Germinal center (tissue), 1 donor: Measurements from ENCODE around the gene SLITRK1.

Experiments used
- DNase-seq: peaks from one replicate; pipeline ENCODE4 v3.0.0; 2012; ENCODE audit warnings: mixed read lengths, low spot score

SLITRK1 gene, protein sequence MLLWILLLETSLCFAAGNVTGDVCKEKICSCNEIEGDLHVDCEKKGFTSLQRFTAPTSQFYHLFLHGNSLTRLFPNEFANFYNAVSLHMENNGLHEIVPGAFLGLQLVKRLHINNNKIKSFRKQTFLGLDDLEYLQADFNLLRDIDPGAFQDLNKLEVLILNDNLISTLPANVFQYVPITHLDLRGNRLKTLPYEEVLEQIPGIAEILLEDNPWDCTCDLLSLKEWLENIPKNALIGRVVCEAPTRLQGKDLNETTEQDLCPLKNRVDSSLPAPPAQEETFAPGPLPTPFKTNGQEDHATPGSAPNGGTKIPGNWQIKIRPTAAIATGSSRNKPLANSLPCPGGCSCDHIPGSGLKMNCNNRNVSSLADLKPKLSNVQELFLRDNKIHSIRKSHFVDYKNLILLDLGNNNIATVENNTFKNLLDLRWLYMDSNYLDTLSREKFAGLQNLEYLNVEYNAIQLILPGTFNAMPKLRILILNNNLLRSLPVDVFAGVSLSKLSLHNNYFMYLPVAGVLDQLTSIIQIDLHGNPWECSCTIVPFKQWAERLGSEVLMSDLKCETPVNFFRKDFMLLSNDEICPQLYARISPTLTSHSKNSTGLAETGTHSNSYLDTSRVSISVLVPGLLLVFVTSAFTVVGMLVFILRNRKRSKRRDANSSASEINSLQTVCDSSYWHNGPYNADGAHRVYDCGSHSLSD

DNA sequence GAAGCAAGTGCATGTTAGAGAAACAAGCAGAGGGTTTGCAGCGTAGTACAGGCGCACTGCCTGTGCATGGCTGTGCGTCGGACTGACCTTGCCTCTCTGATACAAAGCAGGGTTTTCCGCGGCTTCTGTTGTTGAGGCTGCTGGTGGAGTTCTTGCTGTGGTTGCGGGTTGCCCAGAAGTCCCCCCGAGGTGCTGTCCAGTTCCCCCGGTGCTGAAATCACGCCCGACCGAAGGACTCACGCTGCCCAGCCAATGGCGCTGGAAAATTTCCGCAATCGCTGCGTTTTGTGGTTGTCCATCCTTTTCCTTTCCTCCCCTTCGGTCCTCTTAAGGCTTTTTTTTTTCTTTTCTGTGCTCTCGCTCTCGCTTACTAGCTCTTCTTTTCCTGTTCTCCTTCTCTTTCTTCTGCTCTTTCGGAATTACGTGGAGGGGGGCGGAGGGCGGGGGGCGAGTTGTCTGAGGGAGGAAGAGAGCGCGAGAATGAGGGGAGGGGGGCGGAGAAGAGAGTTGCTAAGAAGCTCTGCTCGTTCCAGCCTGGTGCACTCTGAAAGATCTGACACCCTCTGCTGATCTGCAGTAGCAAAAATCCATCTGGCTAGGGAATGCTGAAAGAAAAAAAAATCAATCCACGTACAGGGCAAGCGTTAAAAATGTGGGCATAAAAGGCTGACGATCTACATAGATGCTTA lies at the start of gene SLITRK1:
Gene SLITRK1 (minus strand): TSS at position 558 of the 689 bp plus-strand sequence. CDS start 967 bp downstream, outside the sequence.
- DNase-seq, result no peak

DNA sequence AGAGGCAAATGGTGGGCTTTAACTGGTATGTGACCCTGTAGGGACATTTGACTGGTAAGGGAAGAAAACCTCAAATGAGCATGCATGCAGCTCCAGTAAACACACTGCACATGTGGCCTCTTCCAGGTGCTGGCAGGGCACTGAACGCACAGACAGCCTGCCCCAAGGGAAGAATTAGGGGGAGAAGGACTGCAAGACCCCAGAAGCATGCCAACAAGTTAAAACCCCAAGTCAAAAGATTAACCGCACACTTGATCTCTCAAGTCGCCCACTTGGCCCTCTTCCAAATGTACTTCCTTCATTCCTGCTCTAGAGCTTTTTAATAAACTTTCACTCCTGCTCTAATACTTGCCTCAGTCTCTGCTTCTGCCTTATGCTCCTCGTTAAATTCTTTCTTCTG lies 46.9 kb upstream of the SLITRK1 start:
- DNase-seq, result no peak

DNA sequence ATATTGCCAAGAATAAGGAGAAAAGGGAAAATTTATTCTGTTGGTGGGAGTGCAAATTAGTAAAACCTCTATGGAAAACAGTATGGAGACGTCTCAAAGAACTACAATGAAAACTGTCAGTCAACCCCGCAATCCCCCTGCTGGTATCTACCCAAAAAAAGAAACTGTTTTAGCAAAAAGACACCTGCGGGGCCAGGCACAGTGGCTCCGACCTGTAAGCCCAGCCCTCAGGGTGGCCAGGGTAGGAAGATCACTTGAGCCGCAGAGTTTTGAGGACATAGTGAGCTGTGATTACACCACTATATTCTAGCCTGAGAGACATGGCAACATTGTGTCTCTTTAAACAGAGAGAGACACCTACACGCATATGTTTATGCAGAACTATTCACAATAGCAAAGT lies 37.5 kb upstream of the SLITRK1 start:
- no peak for DNase-seq

DNA sequence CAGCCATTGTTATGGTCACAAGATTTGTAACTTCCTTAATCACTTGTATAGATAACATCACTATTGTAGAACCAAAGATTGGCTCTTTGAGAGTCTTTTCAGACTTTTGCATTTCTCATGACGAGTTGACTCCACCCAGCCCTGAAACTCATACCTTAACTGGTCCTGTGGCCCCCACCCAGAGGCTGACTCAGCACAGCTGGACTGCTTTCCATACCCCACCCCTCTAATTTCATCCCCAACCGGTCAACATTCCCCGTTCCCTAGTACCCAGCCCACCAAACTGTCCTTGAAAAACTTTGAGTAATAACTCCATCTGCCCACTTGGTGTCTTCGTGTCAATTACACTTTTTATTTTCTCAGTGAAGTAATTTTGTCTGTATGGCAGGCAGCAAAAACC lies 32.1 kb upstream of the SLITRK1 start:
- no peak for DNase-seq

DNA sequence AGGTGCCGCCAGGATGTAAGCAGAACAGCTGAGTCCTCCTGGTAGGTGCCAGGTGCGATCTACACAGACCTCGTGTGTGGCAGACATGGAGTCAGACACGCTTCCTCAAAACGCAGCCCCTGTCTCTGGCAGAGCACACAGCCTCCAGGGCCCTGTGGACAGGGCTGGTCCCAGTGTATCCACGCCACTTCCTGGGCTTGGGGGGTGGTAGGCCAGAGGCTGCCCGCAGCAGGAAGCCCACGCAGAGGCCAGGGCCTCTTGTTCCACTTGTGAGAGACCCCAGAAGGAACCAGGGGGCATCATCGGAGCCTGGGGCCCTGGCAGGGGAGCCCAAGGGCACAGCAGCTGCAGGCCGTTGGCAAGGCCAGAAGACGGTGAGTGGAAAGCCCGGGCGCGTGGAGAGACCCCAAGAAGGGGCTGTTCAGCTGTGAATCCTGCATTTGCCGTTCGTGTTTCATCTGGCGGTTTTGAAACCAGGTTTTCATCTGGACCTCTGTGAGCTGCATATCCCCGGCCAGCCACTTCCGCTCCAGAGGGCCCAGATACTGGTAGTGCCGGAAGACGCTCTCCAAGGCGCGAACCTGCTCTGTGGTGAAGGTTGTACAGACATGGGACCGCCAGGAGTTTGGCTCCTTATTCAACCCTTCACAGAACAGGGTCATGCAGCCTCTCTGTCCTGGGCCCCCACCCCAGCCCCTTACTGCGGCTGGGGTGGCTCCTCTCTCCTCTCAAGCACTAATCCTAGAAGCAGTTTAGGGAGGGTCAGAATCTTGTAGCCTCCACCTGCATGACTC lies 25.1 kb upstream of the SLITRK1 start:
- no peak for DNase-seq

DNA sequence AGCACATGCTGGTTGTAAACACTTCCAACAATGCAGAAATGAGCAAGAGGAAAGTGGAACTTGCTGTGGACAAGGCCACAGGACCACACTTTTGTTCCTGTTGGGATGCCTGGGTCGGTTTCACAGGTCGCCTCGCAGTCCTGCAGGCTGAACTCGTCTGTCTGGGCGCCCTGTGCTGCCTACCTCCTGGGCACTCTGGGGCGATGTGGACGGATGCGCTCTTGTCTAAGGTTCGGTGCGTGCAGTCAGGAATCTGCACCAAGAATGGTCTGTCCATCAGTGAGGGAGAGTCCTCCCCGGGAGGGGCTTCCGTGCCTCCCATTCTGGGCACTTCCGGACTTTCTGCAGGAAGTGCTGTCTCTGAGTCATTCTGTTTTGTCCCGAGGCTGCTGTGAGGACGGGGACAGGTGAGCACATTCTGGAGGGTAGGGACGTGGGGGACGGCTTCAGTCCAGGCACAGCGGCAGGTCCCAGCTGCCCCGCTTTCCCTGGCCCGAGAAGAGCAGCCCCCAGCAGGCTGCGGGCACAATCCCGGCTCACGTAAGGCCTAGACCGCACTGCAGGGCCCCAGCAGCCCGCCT lies 24.1 kb upstream of the SLITRK1 start:
- no peak for DNase-seq

DNA sequence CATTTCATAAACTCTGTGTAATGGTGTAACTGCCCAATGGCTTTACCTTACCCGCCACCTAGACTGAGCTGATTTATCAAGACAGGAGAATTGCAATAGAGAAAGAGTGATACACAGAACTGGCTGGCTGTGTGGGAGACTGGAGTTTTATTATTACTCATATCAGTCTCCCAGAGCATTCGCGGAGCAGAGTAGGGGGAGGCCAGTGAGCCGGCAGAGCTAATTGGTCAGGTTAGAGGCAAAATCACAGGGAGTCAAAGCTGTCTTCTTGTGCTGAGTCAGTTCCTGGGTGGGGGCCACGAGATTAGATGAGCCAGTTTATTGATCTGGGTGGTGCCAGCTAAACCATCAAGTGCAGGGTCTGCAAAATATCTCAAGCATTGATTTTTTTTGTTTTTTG lies 23.4 kb upstream of the SLITRK1 start:
- no peak for DNase-seq

DNA sequence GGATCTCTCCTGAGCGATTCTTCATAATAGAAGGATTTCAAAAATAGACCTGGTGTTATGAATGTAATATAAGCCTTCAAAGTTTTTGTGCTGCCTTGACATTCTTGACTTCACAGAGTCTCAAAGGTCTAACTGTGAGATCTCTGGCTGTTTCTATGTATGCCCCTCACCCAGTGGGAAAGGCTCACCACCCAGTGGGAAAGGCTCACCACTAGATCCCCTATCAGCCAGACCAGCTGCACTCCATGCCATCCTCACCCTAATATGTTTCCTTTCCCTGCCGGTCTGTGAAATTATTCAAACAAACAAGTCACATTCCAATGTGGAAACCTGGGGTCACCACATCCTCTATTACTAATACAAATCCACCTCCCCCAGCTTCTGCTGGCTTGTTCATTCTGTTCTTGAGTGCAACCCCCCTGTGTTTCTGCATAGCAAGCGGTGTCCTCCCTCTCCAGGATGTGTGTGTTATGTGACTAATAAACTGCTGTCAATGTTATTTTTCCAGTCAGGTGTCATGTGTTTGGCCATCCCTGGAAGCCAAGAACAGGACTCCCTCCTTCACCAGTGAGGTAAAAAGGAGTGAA lies 13.8 kb upstream of the SLITRK1 start:
- DNase-seq, result no peak

DNA sequence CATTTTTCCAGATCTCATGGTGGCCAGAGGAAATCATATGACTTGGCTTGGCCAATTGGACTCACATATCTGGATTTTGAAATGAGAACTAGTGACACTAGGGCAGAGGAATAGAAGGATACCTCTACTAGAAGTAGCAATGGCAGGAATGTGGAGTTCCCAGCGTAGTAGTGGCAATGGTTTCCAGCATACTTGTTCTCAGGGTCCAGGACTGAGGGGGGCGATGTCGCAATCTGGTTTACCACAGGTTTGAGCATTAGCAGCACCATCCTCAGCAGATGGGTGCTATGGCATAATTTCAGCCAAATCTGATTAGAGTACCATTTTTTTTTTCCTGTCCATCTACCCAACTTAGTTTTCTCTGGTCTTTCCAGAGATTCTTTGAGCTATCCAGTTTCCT lies 8.1 kb upstream of the SLITRK1 start:
- DNase-seq, result no peak

DNA sequence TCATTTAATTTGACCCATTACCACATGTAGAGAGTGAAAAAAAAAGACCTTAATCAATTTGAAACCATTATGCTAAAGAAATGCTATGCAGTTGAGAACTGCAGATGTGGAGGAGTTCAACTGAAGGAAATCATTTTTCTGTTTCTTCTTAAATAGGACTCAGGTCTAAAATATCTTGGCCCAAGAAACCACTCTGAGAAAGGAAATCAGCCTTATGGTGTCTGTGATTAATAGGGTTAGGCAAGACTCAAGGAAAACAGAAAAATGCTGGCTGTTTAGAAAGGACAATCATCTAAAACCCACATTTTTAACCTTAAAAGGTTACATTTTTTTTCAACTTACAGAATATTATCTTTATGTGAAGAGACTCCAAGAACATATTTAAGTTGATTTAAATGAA lies 1.9 kb upstream of the SLITRK1 start:
- DNase-seq, result no peak

DNA sequence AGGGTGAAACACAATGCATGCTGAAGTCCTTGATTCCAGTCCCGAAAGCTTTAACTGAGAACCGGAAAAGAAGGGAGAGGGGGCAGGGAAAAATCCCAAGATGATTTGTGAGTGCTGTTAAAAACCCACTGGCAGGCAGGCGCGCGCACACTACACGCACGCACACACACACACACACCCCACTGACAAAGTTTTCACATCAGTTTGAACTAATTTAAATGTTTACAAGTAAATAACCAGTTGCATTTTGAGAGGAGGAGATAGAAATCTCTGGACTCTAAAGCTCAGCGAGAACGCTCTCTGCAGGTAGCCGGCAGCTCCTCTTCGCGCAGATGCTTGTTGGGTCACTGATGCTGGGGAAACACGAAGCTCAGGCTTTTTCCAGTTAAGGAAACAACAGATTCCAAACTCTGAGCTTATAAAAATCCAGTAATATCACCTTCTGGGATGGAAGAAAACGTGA lies 818 bp upstream of the SLITRK1 start:
- no peak for DNase-seq

DNA sequence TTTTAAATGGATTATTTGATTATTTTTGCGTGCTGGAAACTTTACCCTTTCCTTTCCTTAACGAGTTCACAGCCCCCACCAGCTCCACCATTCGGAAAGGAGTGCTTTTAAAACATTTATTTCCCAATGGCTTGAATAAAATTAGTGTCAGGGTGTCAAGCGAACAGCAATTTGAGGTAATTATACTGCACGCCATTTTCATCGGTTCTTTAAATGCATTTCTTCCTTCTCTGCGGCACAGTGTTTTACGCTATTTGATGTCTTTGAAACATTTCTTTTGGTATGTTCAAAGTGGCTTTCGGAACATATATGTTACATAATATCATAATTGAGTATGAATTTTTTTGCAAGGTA lies 309 bp upstream of the SLITRK1 start:
- DNase-seq, result no peak

DNA sequence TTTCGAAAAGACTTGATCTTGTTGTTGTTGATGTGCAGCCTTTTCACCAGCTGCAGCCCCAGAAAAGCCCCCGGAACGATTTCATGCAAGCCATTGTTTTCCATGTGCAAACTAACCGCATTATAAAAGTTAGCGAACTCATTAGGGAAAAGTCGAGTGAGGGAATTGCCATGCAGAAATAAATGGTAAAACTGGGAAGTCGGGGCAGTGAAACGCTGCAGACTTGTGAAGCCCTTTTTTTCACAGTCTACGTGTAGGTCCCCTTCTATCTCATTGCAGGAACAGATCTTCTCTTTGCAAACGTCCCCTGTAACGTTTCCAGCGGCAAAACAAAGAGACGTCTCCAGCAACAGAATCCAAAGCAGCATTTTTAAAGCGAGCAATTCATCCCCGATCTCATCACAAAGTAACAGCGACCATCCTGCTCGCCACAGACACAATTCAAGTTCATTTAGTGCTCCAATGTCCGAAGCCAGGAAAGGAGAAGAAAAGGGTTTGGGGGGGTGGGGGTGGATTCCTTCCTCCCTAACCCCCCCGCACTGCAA lies 1.1 kb downstream of the SLITRK1 start:
- no peak for DNase-seq

DNA sequence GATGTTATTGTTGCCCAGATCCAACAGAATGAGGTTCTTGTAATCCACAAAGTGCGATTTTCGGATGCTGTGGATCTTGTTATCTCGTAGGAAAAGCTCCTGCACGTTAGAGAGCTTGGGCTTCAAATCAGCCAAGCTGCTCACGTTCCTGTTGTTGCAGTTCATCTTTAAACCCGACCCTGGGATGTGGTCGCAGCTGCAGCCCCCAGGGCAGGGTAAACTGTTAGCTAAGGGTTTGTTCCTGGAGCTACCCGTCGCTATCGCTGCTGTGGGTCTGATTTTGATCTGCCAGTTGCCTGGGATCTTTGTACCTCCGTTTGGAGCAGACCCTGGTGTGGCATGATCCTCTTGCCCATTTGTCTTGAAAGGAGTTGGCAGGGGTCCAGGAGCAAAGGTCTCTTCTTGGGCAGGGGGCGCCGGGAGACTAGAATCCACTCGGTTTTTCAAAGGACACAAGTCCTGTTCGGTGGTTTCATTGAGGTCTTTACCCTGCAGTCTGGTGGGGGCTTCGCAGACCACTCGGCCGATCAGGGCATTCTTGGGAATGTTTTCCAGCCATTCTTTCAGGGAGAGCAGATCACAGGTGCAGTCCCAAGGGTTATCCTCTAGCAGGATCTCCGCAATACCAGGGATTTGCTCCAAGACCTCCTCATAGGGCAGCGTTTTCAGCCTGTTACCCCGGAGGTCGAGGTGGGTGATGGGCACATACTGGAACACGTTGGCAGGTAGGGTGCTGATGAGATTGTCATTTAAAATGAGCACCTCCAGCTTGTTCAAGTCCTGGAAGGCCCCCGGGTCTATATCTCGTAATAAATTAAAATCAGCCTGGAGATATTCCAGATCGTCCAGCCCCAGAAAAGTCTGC lies 1.8 kb downstream of the SLITRK1 start:
- DNase-seq, result no peak

DNA sequence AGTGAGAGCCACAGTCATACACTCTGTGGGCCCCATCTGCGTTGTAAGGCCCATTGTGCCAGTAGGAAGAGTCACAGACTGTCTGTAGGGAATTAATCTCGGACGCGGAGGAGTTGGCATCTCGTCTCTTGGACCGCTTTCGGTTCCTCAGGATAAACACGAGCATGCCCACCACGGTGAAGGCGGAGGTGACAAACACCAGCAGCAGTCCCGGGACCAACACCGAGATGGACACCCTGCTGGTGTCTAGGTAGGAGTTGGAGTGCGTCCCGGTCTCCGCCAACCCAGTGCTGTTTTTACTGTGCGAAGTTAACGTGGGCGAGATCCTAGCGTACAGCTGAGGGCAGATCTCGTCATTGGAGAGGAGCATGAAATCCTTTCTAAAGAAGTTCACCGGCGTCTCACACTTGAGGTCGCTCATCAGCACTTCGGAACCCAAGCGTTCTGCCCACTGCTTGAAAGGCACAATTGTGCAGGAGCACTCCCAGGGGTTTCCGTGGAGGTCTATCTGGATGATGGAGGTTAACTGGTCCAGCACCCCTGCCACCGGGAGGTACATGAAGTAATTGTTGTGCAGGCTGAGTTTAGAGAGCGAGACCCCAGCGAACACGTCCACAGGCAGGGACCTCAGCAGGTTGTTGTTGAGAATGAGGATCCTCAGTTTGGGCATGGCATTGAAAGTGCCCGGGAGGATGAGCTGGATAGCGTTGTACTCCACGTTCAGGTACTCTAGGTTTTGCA lies 2.7 kb downstream of the SLITRK1 start:
- no peak for DNase-seq

DNA sequence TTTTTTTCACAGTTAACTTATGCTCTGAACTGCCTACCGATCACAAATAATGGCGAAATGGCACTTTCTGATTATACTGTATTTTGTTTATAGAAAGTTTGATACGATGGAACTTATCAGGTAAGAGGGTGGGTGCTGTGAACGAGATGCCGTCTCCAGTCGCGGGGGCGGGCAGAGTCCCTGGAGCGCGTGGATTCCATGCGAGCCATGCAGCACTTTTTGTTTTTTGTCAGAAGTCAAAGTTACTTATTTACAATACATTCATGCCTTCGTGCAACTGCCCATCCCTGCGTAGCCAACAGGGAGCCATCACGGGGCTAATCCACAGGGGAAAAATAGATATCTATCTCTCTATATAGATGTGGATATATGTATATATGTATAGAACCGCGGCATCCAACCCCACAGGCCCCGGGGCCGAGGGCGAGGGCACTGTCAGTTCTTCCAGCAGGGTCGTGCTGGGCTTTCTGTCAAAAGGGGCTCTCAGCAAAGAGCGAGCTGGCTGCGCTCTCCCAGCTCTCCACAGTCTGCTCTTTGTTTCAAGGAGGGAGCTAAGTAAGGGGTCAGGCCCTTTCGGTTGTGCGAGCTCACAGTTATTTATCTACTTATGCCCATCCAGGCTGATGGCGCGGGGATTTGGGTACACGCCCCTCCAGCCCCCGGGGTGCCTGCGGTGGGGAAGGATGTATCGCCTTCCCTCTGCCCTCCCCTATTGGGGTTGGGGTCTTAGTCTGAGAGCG lies 3.4 kb downstream of the SLITRK1 start:
- DNase-seq, result no peak

DNA sequence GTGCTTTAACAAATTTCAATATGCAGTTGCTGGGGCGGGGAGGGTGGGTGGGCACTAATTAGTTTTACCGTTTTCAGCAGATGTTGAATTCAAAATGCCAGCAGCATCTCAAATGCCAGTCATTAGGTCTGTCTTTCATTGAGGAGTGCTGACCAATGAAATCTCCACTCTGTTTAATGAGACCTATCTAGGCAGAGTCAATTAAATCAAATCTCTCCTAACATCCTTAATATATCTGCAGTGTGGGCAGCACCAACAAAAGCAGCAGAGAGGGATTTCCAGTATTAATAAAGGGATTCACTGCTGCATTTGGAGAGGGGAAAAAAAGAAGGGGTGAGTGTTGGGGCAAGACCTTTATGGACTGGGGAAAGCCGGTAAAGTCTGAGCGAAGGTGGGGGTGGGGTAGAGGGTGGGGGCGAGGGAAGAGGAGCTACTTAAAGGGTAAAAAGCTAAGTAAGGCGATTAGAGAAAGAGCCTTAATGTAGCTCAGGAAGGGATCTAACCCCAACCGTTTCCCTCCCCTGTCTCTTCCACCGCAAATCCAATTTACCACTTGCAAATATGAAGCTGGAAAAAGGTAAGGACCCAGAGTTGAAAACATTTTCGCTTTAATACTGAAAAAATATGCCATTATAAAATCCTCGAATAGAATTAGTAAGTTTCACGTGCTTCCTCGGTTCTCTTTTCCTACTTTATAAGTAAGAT lies 4.5 kb downstream of the SLITRK1 start:
- DNase-seq, result no peak

DNA sequence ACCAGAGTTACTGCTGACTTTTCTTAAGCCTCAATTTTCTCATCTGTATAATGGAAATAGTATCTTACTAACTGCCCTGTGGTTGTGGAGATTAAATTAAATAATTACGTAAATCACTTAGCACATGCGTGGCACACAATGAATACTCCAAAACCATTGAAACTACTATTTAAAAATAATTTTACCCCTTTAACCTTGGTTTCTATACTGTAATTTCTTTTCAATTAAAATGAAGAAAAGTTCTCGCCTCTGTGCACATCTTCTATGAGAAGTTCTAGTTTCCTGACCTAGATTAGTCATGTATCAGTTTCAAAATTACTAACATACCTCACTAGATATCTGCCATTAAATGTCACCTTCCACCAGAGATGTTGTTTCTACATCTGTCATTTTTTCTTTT lies 5.7 kb downstream of the SLITRK1 start:
- DNase-seq, result no peak
